Uterus (tissue), 2 donors: ENCODE data around the gene TMEM79.

Experiments used
- CTCF ChIP-seq, 4 experiments: fragments of 200-600 bp in 2 of 4; fragments of 450-650 bp in 2 of 4; sonication (generic) in 2 of 4; IDR thresholded peaks; one replicate each; pipeline ENCODE4 v1.5.1; 2016 to 2019; ENCODE audit warnings: antibody characterized with exemption in 4 of 4, mild to moderate bottlenecking in 2 of 4, moderate library complexity in 1 of 4
- POLR2A ChIP-seq, 2 donors: fragments of 450-650 bp; IDR thresholded peaks; one replicate each; pipeline ENCODE4 v1.6.1; 2016; ENCODE audit warnings: antibody characterized with exemption in 2 of 2, mild to moderate bottlenecking in 1 of 2, moderate library complexity in 1 of 2

- TF ChIP-seq CTCF (IDR thresholded peaks at IDR 0.05) (no peak), POLR2A (IDR thresholded peaks at IDR 0.05) (no peak)
Measured at GRCh38 chr1:156260896-156261295, 23.2 kb upstream of the TMEM79 start.
